Adrenal gland (tissue), 19 donors: ENCODE results near the gene TMPRSS12. TPM values are rescaled to one million over a fixed set of nuclear protein-coding genes. Genes with fewer than 3 reads are reported as not detected.
A peak's percentile ranks its signal among the peaks of the same experiment; 100 is the strongest.

Experiments
- DNase-seq, 7 donors: peaks; one replicate each; pipeline ENCODE4 v3.0.0-alpha.2; 2019 to 2020
- H3K27ac ChIP-seq, 5 donors: fragments of 200-600 bp; sonication (generic) in 4 of 5; 1 replicate in 3 of 5; 2 replicates in 2 of 5; pipeline versions ENCODE4 v1.5.1 to v1.8.0; 2016 to 2020; ENCODE audit warnings: mild to moderate bottlenecking in 1 of 5
- H3K27me3 ChIP-seq: fragments of 200-600 bp; 2 replicates; pipeline ENCODE4 v1.8.0; 2021
- H3K36me3 ChIP-seq, 2 donors: fragments of 200-600 bp; replicated peaks in 1 of 2; 1 replicate in 1 of 2; 2 replicates in 1 of 2; pipeline versions ENCODE4 v1.5.1 to v1.8.0; 2018 to 2022
- H3K4me1 ChIP-seq, 2 donors: fragments of 200-600 bp; replicated peaks in 1 of 2; 1 replicate in 1 of 2; 2 replicates in 1 of 2; pipeline versions ENCODE4 v1.5.1 to v1.8.0; 2018 to 2021
- H3K4me3 ChIP-seq, 4 donors: fragments of 200-600 bp; sonication (generic) in 3 of 4; one replicate each; pipeline ENCODE4 v1.5.1; 2016 to 2018
- H3K9me3 ChIP-seq, 3 donors: fragments of 200-600 bp; sonication (generic) in 1 of 3; replicated peaks in 1 of 3; 1 replicate in 2 of 3; 2 replicates in 1 of 3; pipeline versions ENCODE4 v1.5.1 to v1.8.0; 2016 to 2021
- CTCF ChIP-seq, 6 experiments: fragments of 450-650 bp in 4 of 6; fragments of 200-600 bp in 2 of 6; sonication (generic) in 1 of 6; IDR thresholded peaks; 1 replicate in 5 of 6; 2 replicates in 1 of 6; pipeline versions ENCODE4 v1.5.1 to v1.8.0; 2016 to 2021; ENCODE audit warnings: antibody characterized with exemption in 6 of 6, mild to moderate bottlenecking in 2 of 6, moderate library complexity in 1 of 6
- POLR2A ChIP-seq, 2 donors: fragments of 450-650 bp; IDR thresholded peaks; one replicate each; pipeline ENCODE4 v1.6.1; 2017; ENCODE audit warnings: antibody characterized with exemption in 2 of 2, mild to moderate bottlenecking in 2 of 2, moderate library complexity in 1 of 2
- WGBS, 4 donors: extraction: QIAGEN DNeasy Blood & Tissue Kit in 2 of 4; methylation state at CpG; one replicate each; pipeline versions ENCODE4 v1.1.5 to v1.1.7; 2013 to 2017; 5-methylcytosine and 5-hydroxymethylcytosine counted together
- intact Hi-C, 2 donors: fragments of 100-400 bp; cut with DNase I; formaldehyde crosslinking; loops; one replicate each; pipeline versions ENCODE4 v1.14.1 to v1.15.0; 2022 to 2023
- long read RNA-seq, 10 donors: library from polyadenylated mRNA in 3 of 10; unstranded in 2 of 10; stranded (forward) in 1 of 10; transcript quantifications; one replicate each; pipeline ENCODE4 v2.0.0 and lab custom pipeline, GENCODE V29; 2021 to 2026
- polyA plus RNA-seq, 3 donors: library from polyadenylated mRNA; stranded (reverse); fragments of 200-250 nt in 2 of 3; fragments of 350-450 nt in 1 of 3; fragmentation: Illumina TruSeq in 1 of 3; extraction: RNeasy Lipid Tissue Mini Kit (QIAGEN cat#74804) in 1 of 3; gene quantifications; one replicate each; pipeline ENCODE4 v1.2.3, GENCODE V29; 2013 to 2014
- total RNA-seq, 9 donors: library from RNA; depleted of rRNA in 4 of 9; stranded (reverse); fragments of >200 nt in 4 of 9; fragments of 120-200 nt in 1 of 9; fragmentation: NEBNext Ultra II Directional in 1 of 9; extraction: Animal tissue kit (Norgen Biotek cat#: 25700) in 1 of 9; gene quantifications; one replicate each; pipeline versions ENCODE4 v1.1.0 to v1.2.4, GENCODE V29; 2013 to 2023
- donor health status: healthy with polysubstance abuse.
- donor health status: Bipolar disorder and iron deficiency.
- donor health status: DM: yes; HTN: yes; CAD: no.
- donor health status: DM: no; HTN: no; CAD: no.
- donor health status: DM: no; HTN: no; CAD: no.
- donor health status: DM: yes; HTN: yes; CAD: no.

The TMPRSS12 gene
- under 1 TPM in 1 of 9 donors, not detected in 8; 0.39 TPM for total RNA-seq
- under 1 TPM in 1 of 3 donors, not detected in 2; 0.03 TPM for polyA plus RNA-seq
- long read RNA-seq, donor 1, result 0 reads
- long read RNA-seq, donor 2, result 0 reads
- long read RNA-seq, donor 3, result 0 reads
- long read RNA-seq, donor 4, partial matches to known transcripts, result 0 of 1 reads
- long read RNA-seq, donor 4, other reads (novel, unspliced or antisense), result 1 of 1 reads
- long read RNA-seq, donor 5, partial matches to known transcripts, result 0 of 2 reads
- long read RNA-seq, donor 5, other reads (novel, unspliced or antisense), result 2 of 2 reads
- long read RNA-seq, donor 6, result 0 reads
- long read RNA-seq, donor 7, result 0 reads
- long read RNA-seq, donor 8, result 0 reads
- long read RNA-seq, donor 9, result 0 reads
- long read RNA-seq, donor 10, result 0 reads

GRCh38 chr12:50842637-50843493 lies at the start of gene TMPRSS12:
TSS of gene TMPRSS12 (plus strand) at chr12:50842926. CDS start at chr12:50842965, 39 bp downstream.
- TF ChIP-seq POLR2A (IDR thresholded peaks at IDR 0.05) (peak in 1 of 2 donors; percentile 37), CTCF (IDR thresholded peaks at IDR 0.05) (peak in 1 of 6 experiments; percentile 19)

GRCh38 chr12:50799908-50800307 lies 42.8 kb upstream of the TMPRSS12 start:
- no peak for TF ChIP-seq CTCF (IDR thresholded peaks at IDR 0.05)
- TF ChIP-seq POLR2A (IDR thresholded peaks at IDR 0.05), result no peak
- 95 to 100% (median 98%) methylated on average over 2 of the region's 2 CpGs for WGBS, 4 donors
- H3K4me3 ChIP-seq, result no peak overlapping the region
- H3K9me3 ChIP-seq, result no peaks in the 10 kb centered on the region
- no peak for DNase-seq
- peaks cover 0 to 34% of the 10 kb centered on the region in 2 donors for H3K36me3 ChIP-seq
- no peaks in the 10 kb centered on the region for H3K27me3 ChIP-seq
- intact Hi-C loops, result no loop called here
- H3K27ac ChIP-seq, result no peak overlapping the region
- H3K4me1 ChIP-seq, result no peaks in the 10 kb centered on the region

More at GRCh38 chr12:50842637-50843493, at the start of gene TMPRSS12:
- Histone ChIP-seq H3K27me3 (no peaks in the 10 kb centered on the region), H3K9me3 (no peaks in the 10 kb centered on the region), H3K27ac (peak within 1 kb of the TSS in 4 of 5 donors; percentile 14 to 67 (median 61)), H3K36me3 (no peaks in the 10 kb centered on the region), H3K4me1 (no peaks in the 10 kb centered on the region), H3K4me3 (peak within 1 kb of the TSS in 2 of 4 donors; percentile 1 to 42)
- 28 to 48% (median 35%) methylated on average over 29 to 36 of the region's 36 CpGs for WGBS, 4 donors
- intact Hi-C loops, result loop anchor here in 1 of 2 donors (10.0 kb wide), 1 partner anchor 122 kb away; no protein-coding TSS in a partner anchor
- DNase-seq, result peak; percentile 48 to 70 (median 64)

GRCh38 chr12:50803230-50803875 lies 39.4 kb upstream of the TMPRSS12 start:
- Histone ChIP-seq H3K36me3 (peaks cover 0 to 12% of the 10 kb centered on the region in 2 donors), H3K27me3 (no peaks in the 10 kb centered on the region), H3K4me1 (no peaks in the 10 kb centered on the region), H3K9me3 (no peaks in the 10 kb centered on the region), H3K27ac (no peak overlapping the region), H3K4me3 (no peak overlapping the region)
- WGBS, 4 donors, result 87 to 91% (median 90%) methylated on average over 2 of the region's 2 CpGs
- intact Hi-C loops, result no loop called here
- DNase-seq, result no peak
- TF ChIP-seq POLR2A (IDR thresholded peaks at IDR 0.05) (no peak), CTCF (IDR thresholded peaks at IDR 0.05) (no peak)
